Measurements from ENCODE around the gene FMOD. TPM values are rescaled to one million over a fixed set of nuclear protein-coding genes. Genes with fewer than 3 reads are reported as not detected.

Gene FMOD
- total and polyA plus RNA-seq, 2 donors (not counting 3 experiments of a cell fraction or from before 2014, with no cell fraction given): 0.11 to 0.12 TPM

DNA sequence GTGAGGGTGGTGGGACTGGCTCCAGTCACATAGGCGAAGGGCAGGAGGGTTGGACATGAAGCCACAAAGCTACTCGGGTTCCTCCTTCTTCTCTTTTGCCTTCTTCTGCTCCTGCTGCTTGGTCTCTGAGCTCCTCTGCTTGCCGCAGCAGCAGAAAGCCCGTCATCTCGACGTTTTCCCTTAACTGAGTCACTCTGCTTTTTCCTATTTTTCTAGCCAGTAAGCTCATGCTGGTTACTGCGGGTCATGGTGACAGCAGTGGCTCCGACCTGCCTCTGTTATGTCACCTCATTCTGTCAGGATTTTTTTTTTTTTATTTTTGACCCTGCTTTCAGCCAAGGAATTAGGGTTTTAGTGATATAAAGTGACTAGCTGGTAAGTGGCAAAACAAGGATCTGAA lies 2.6 kb upstream of the FMOD start:
- Histone ChIP-seq H3K9ac (replicated peaks; ENCODE audit: extremely low read depth, insufficient read depth, low read length) (no peak overlapping the region), H3K4me1 (ENCODE audit: control insufficient read depth, extremely low read depth, insufficient read depth, low read length) (no peaks in the 10 kb centered on the region), H3K27ac (ENCODE audit: insufficient read depth, low read depth, low read length) (no peak overlapping the region), H3K36me3 (ENCODE audit: control insufficient read depth in 2 of 2, extremely low read depth in 1 of 2, insufficient read depth in 2 of 2, low read length in 2 of 2) (no peaks in the 10 kb centered on the region), H3K27me3 (ENCODE audit: control insufficient read depth in 2 of 2, insufficient read depth in 2 of 2, low read length in 2 of 2) (peaks cover 21 to 44% of the 10 kb centered on the region in 2 experiments), H3K9me3 (replicated peaks; ENCODE audit: control insufficient read depth, insufficient read depth, low read length) (no peaks in the 10 kb centered on the region), H3K4me3 (replicated peaks in 1 of 3; ENCODE audit: insufficient read depth in 1 of 3, low read depth in 1 of 3, low read length in 3 of 3) (no peak overlapping the region), H3K4me2 (ENCODE audit: insufficient read depth, low read length) (no peak overlapping the region), H3K79me2 (ENCODE audit: control insufficient read depth, insufficient read depth, low read length) (no peaks in the 10 kb centered on the region), H2AFZ (ENCODE audit: low read depth, low read length) (no peak overlapping the region), H4K20me1 (replicated peaks; ENCODE audit: control insufficient read depth, extremely low read depth, insufficient read depth, low read length) (no peaks in the 10 kb centered on the region), H3K9me1 (replicated peaks; ENCODE audit: control insufficient read depth, extremely low read depth, insufficient read depth, low read length) (no peaks in the 10 kb centered on the region)
- DNase-seq (ENCODE audit: low read depth, low spot score) (no peak), FAIRE-seq (no peak)
- TF ChIP-seq MYC (IDR thresholded peaks at IDR 0.05; ENCODE audit: low read depth, low read length) (no peak), POLR2A (IDR thresholded peaks at IDR 0.05; ENCODE audit: low read depth, low read length) (no peak), JUN (IDR thresholded peaks at IDR 0.05; ENCODE audit: borderline replicate concordance, insufficient read depth, insufficient read length, low read depth) (no peak), POLR2AphosphoS5 (IDR thresholded peaks at IDR 0.05; ENCODE audit: insufficient read depth, low read depth, low read length) (no peak), GATA2 (IDR thresholded peaks at IDR 0.05; ENCODE audit: insufficient read depth, insufficient read length, low read depth, low read length) (no peak), EZH2 (IDR thresholded peaks at IDR 0.05; ENCODE audit: borderline replicate concordance, low read depth, low read length, severe bottlenecking) (no peak), FOS (IDR thresholded peaks at IDR 0.05; ENCODE audit: borderline replicate concordance, insufficient read depth, low read length) (no peak)
- TF ChIP-seq, protein P1, sequence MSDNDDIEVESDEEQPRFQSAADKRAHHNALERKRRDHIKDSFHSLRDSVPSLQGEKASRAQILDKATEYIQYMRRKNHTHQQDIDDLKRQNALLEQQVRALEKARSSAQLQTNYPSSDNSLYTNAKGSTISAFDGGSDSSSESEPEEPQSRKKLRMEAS (IDR thresholded peaks at IDR 0.05; ENCODE audit: insufficient read depth, insufficient read length): no peak
- TF ChIP-seq, protein P2, sequence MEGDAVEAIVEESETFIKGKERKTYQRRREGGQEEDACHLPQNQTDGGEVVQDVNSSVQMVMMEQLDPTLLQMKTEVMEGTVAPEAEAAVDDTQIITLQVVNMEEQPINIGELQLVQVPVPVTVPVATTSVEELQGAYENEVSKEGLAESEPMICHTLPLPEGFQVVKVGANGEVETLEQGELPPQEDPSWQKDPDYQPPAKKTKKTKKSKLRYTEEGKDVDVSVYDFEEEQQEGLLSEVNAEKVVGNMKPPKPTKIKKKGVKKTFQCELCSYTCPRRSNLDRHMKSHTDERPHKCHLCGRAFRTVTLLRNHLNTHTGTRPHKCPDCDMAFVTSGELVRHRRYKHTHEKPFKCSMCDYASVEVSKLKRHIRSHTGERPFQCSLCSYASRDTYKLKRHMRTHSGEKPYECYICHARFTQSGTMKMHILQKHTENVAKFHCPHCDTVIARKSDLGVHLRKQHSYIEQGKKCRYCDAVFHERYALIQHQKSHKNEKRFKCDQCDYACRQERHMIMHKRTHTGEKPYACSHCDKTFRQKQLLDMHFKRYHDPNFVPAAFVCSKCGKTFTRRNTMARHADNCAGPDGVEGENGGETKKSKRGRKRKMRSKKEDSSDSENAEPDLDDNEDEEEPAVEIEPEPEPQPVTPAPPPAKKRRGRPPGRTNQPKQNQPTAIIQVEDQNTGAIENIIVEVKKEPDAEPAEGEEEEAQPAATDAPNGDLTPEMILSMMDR (IDR thresholded peaks at IDR 0.05; ENCODE audit: extremely low read depth in 1 of 2, insufficient read depth in 1 of 2, low read depth in 1 of 2, low read length in 2 of 2): no peak
- ChIA-PET CTCF (interaction anchor here (0.6 to 7.8 kb wide), 4 partner anchors 11 to 86 kb away, joined by 3 to 68 read pairs (median 10); no protein-coding TSS in a partner anchor), POLR2A (no interaction called here)
- dilution Hi-C loops (cut with MboI; ENCODE audit: extremely low pct_ligation_motif_present, low sequenced_read_pairs): no loop called here
- intact Hi-C loops (cut with micrococcal nuclease): no loop called here
- BruUV-seq (replicated peaks): no TSS peak
